GM10266 (cell line): Measurements from ENCODE around the gene LATS2.

Experiments
- DNase-seq: peaks from one replicate; pipeline ENCODE4 v3.0.0; 2012; ENCODE audit errors: extremely low spot score
- CTCF ChIP-seq: IDR thresholded peaks from 2 replicates; pipeline ENCODE4 v1.5.1; 2012; ENCODE audit warnings: mild to moderate bottlenecking, low read depth; ENCODE audit not compliant: control insufficient read depth, insufficient read depth; ENCODE audit errors: missing control alignments

LATS2 gene

GRCh38 chr13:20984879-20985278, 76.5 kb downstream of the LATS2 start:
- TF ChIP-seq CTCF: no peak
- DNase-seq: no peak

- TF ChIP-seq CTCF: no peak
- DNase-seq: peak; percentile 5
These were observed 78.0 kb downstream of the LATS2 start for GRCh38 chr13:20983386-20983785.

- peak; percentile 4 for DNase-seq
- no peak for TF ChIP-seq CTCF
These were observed 79.9 kb downstream of the LATS2 start for GRCh38 chr13:20981370-20982095.

- TF ChIP-seq CTCF: no peak
- no peak for DNase-seq
These were observed 80.5 kb downstream of the LATS2 start for GRCh38 chr13:20980899-20981298.

- DNase-seq: peak; percentile 4
These were observed 81.0 kb downstream of the LATS2 start for GRCh38 chr13:20980430-20980829.

GRCh38 chr13:20977394-20977793, 84.0 kb downstream of the LATS2 start:
- DNase-seq: peak; percentile 11

More at GRCh38 chr13:20980430-20980829, 81.0 kb downstream of the LATS2 start:
- no peak for TF ChIP-seq CTCF

More at GRCh38 chr13:20977394-20977793, 84.0 kb downstream of the LATS2 start:
- TF ChIP-seq CTCF: no peak
